WTC11 (cell line): ENCODE measurements around the gene CDH22. TPM values are rescaled to one million over a fixed set of nuclear protein-coding genes. Genes with fewer than 3 reads are reported as not detected.

ENCODE experiments used
- ARID4B ChIP-seq: sonication (generic); formaldehyde crosslinking; IDR thresholded peaks from 2 replicates; pipeline ENCODE4 v1.8.0; 2023; ENCODE audit warnings: missing genetic modification reagents, mild to moderate bottlenecking, borderline replicate concordance
- EMX1 ChIP-seq: fragments of 250-450 bp; sonication (Bioruptor Pico); IDR thresholded peaks from 2 replicates; pipeline ENCODE4 v1.8.0; 2021; ENCODE audit warnings: mild to moderate bottlenecking
- FOXK1 ChIP-seq: sonication (generic); formaldehyde crosslinking; IDR thresholded peaks from 2 replicates; pipeline ENCODE4 v1.8.0; 2022; ENCODE audit warnings: mild to moderate bottlenecking, moderate library complexity, missing genetic modification reagents
- GTF2I ChIP-seq: fragments of 250-450 bp; sonication (Bioruptor Pico); conservative IDR thresholded peaks from 2 replicates; pipeline ENCODE4 v1.4.0; 2021; ENCODE audit warnings: mild to moderate bottlenecking
- NFATC4 ChIP-seq: fragments of 250-450 bp; sonication (Bioruptor Pico); IDR thresholded peaks from 2 replicates; pipeline ENCODE4 v1.9.0; 2021; ENCODE audit warnings: mild to moderate bottlenecking
- NR3C1 ChIP-seq: sonication (generic); formaldehyde crosslinking; conservative IDR thresholded peaks from 2 replicates; pipeline ENCODE4 v1.8.1; 2023; ENCODE audit warnings: low read depth, mild to moderate bottlenecking, missing genetic modification reagents
- PRDM15 ChIP-seq: sonication (generic); formaldehyde crosslinking; IDR thresholded peaks from 2 replicates; pipeline ENCODE4 v1.8.0; 2022; ENCODE audit warnings: missing genetic modification reagents
- SMAD4 ChIP-seq: sonication (generic); formaldehyde crosslinking; IDR thresholded peaks from 2 replicates; pipeline ENCODE4 v1.8.0; 2022; ENCODE audit warnings: mild to moderate bottlenecking, missing genetic modification reagents
- SP1 ChIP-seq: sonication (generic); formaldehyde crosslinking; conservative IDR thresholded peaks from 2 replicates; pipeline ENCODE4 v1.8.1; 2022; ENCODE audit warnings: missing genetic modification reagents
- TCF7 ChIP-seq: sonication (generic); formaldehyde crosslinking; IDR thresholded peaks from 2 replicates; pipeline ENCODE4 v1.8.0; 2022; ENCODE audit warnings: mild to moderate bottlenecking, low read depth, missing genetic modification reagents, moderate library complexity
- ZNF138 ChIP-seq: sonication (generic); formaldehyde crosslinking; conservative IDR thresholded peaks from 2 replicates; pipeline ENCODE4 v1.8.1; 2022; ENCODE audit warnings: mild to moderate bottlenecking, moderate library complexity, missing genetic modification reagents
- ZNF281 ChIP-seq: sonication (generic); formaldehyde crosslinking; IDR thresholded peaks from 2 replicates; pipeline ENCODE4 v1.8.0; 2023; ENCODE audit warnings: mild to moderate bottlenecking, missing genetic modification reagents
- ZNF425 ChIP-seq: fragments of 250-450 bp; sonication (Bioruptor Pico); conservative IDR thresholded peaks from 2 replicates; pipeline ENCODE4 v1.9.0; 2021; ENCODE audit warnings: mild to moderate bottlenecking
- total RNA-seq: library from RNA; stranded (reverse); gene quantifications from 3 replicates; pipeline ENCODE4 v1.2.3, GENCODE V29; 2021
- TF ChIP-seq, protein P1 (sequence below): sonication (generic); formaldehyde crosslinking; IDR thresholded peaks from 2 replicates; pipeline ENCODE4 v1.8.1; 2022; ENCODE audit warnings: low read depth, mild to moderate bottlenecking, moderate library complexity, missing genetic modification reagents, borderline replicate concordance

Gene CDH22
- total RNA-seq, 1 experiment from 2014 or later, result 0.13 TPM

- no peak for TF ChIP-seq ARID4B (CRISPR knock-in tag)
- no peak for TF ChIP-seq ZNF138
- no peak for TF ChIP-seq SMAD4 (CRISPR knock-in tag)
- TF ChIP-seq TCF7 (CRISPR knock-in tag), result no peak
- no peak for TF ChIP-seq NFATC4 (CRISPR knock-in tag)
- no peak for TF ChIP-seq ZNF425
- TF ChIP-seq EMX1 (CRISPR knock-in tag), result no peak
- no peak for TF ChIP-seq SP1 (CRISPR knock-in tag)
- TF ChIP-seq PRDM15, result no peak
- TF ChIP-seq, protein P1, sequence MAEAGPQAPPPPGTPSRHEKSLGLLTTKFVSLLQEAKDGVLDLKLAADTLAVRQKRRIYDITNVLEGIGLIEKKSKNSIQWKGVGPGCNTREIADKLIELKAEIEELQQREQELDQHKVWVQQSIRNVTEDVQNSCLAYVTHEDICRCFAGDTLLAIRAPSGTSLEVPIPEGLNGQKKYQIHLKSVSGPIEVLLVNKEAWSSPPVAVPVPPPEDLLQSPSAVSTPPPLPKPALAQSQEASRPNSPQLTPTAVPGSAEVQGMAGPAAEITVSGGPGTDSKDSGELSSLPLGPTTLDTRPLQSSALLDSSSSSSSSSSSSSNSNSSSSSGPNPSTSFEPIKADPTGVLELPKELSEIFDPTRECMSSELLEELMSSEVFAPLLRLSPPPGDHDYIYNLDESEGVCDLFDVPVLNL (CRISPR knock-in tag), result no peak
- TF ChIP-seq NR3C1 (CRISPR knock-in tag), result no peak
- no peak for TF ChIP-seq FOXK1 (CRISPR knock-in tag)
- TF ChIP-seq ZNF281 (CRISPR knock-in tag), result no peak
- no peak for TF ChIP-seq GTF2I (CRISPR knock-in tag)
These were observed 87.7 kb downstream of the CDH22 start (continued) for GRCh38 chr20:46220455-46221207.
